GM06990 (cell line): ENCODE measurements around the gene ASTL.

Experiments
- DNase-seq: peaks from one replicate; pipeline ENCODE4 v3.0.0-alpha.2; 2011; ENCODE audit not compliant: insufficient read length; ENCODE audit errors: extremely low read depth
- H3K27me3 ChIP-seq: replicated peaks from 2 replicates; pipeline ENCODE4 v1.6.0; 2011; ENCODE audit warnings: low read length; ENCODE audit not compliant: control insufficient read depth, insufficient read depth
- H3K36me3 ChIP-seq: 2 replicates; pipeline ENCODE4 v1.5.1; 2011; ENCODE audit warnings: low read length; ENCODE audit not compliant: control insufficient read depth, insufficient read depth
- H3K4me3 ChIP-seq: replicated peaks from 2 replicates; pipeline ENCODE4 v1.5.1; 2011; ENCODE audit warnings: low read depth, mild to moderate bottlenecking, control low read depth, low read length
- CTCF ChIP-seq: IDR thresholded peaks from 2 replicates; pipeline ENCODE4 v1.5.1; 2011; ENCODE audit warnings: low read length, control low read depth, mild to moderate bottlenecking, inconsistent platforms; ENCODE audit not compliant: insufficient read depth, poor library complexity, severe bottlenecking

ASTL gene

GRCh38 chr2:96112501-96113366, 25.6 kb downstream of the ASTL start:
- Histone ChIP-seq H3K4me3 (no peak overlapping the region), H3K36me3 (no peaks in the 10 kb centered on the region), H3K27me3 (no peaks in the 10 kb centered on the region)
- no peak for TF ChIP-seq CTCF
- DNase-seq = no peak

GRCh38 chr2:96111823-96112500, 26.3 kb downstream of the ASTL start:
- H3K36me3 ChIP-seq = no peaks in the 10 kb centered on the region
- no peaks in the 10 kb centered on the region for H3K27me3 ChIP-seq
- no peak for TF ChIP-seq CTCF
- no peak overlapping the region for H3K4me3 ChIP-seq
- DNase-seq = no peak

- no peak for TF ChIP-seq CTCF
- H3K27me3 ChIP-seq = no peaks in the 10 kb centered on the region
- H3K4me3 ChIP-seq = no peak overlapping the region
- H3K36me3 ChIP-seq = no peaks in the 10 kb centered on the region
- DNase-seq = no peak
Observed at GRCh38 chr2:96111257-96111640, 27.1 kb downstream of the ASTL start.

- no peak for DNase-seq
- Histone ChIP-seq H3K36me3 (no peaks in the 10 kb centered on the region), H3K27me3 (no peaks in the 10 kb centered on the region), H3K4me3 (no peak overlapping the region)
- TF ChIP-seq CTCF = no peak
Observed at GRCh38 chr2:96110621-96111256, 27.6 kb downstream of the ASTL start.

GRCh38 chr2:96109931-96110511, 28.3 kb downstream of the ASTL start:
- no peaks in the 10 kb centered on the region for H3K36me3 ChIP-seq
- no peak overlapping the region for H3K4me3 ChIP-seq
- no peak for TF ChIP-seq CTCF
- no peak for DNase-seq
- no peaks in the 10 kb centered on the region for H3K27me3 ChIP-seq
